H9 (cell line): ENCODE measurements around the gene ARVCF. TPM values are rescaled to one million over a fixed set of nuclear protein-coding genes. Genes with fewer than 3 reads are reported as not detected.

ENCODE experiments used
- DNase-seq: peaks from one replicate; pipeline ENCODE4 v3.0.0-alpha.2; 2017
- H2AFZ ChIP-seq: one replicate; pipeline ENCODE4 v1.6.1; 2013; ENCODE audit warnings: mild to moderate bottlenecking, low read length, control low read depth, moderate library complexity
- H2AK5ac ChIP-seq: 2 replicates; pipeline ENCODE4 v1.6.1; 2013; ENCODE audit warnings: low read length, control low read depth, mixed read lengths; ENCODE audit not compliant: insufficient read length
- H2BK120ac ChIP-seq: one replicate; pipeline ENCODE4 v1.6.1; 2013; ENCODE audit warnings: low read depth, mild to moderate bottlenecking, low read length, control low read depth, inconsistent platforms; ENCODE audit not compliant: poor library complexity, severe bottlenecking
- H2BK12ac ChIP-seq: 2 replicates; pipeline ENCODE4 v1.6.1; 2013; ENCODE audit warnings: low read length, control low read depth, mixed read lengths, low read depth; ENCODE audit not compliant: insufficient read length
- H2BK15ac ChIP-seq: 2 replicates; pipeline ENCODE4 v1.6.1; 2013; ENCODE audit warnings: low read depth, low read length, control low read depth
- H2BK20ac ChIP-seq: one replicate; pipeline ENCODE4 v1.6.1; 2013; ENCODE audit warnings: low read depth, mild to moderate bottlenecking, low read length, control low read depth, inconsistent platforms; ENCODE audit not compliant: poor library complexity, severe bottlenecking
- H2BK5ac ChIP-seq: 2 replicates; pipeline ENCODE4 v1.6.1; 2013; ENCODE audit warnings: low read length, control low read depth, mixed read lengths; ENCODE audit not compliant: insufficient read length
- H3K14ac ChIP-seq: 2 replicates; pipeline ENCODE4 v1.6.1; 2013; ENCODE audit warnings: low read length, control low read depth; ENCODE audit not compliant: insufficient read depth
- H3K18ac ChIP-seq: 2 replicates; pipeline ENCODE4 v1.6.1; 2013; ENCODE audit warnings: low read depth, mild to moderate bottlenecking, mixed read lengths, low read length, control low read depth; ENCODE audit not compliant: insufficient read length
- H3K23ac ChIP-seq: 2 replicates; pipeline ENCODE4 v1.6.1; 2013; ENCODE audit warnings: low read length, control low read depth, mixed read lengths, low read depth; ENCODE audit not compliant: insufficient read length
- H3K23me2 ChIP-seq: 2 replicates; pipeline ENCODE4 v1.6.1; 2013; ENCODE audit warnings: low read depth, mild to moderate bottlenecking, mixed read lengths, low read length, control low read depth; ENCODE audit not compliant: insufficient read length, poor library complexity, severe bottlenecking
- H3K27ac ChIP-seq: 2 replicates; pipeline ENCODE4 v1.5.1; 2013; ENCODE audit warnings: low read length, control low read depth, mixed read lengths, low read depth; ENCODE audit not compliant: insufficient read length
- H3K27me3 ChIP-seq: 2 replicates; pipeline ENCODE4 v1.6.1; 2013; ENCODE audit warnings: low read length, control low read depth, inconsistent platforms; ENCODE audit not compliant: insufficient read depth
- H3K4ac ChIP-seq: 2 replicates; pipeline ENCODE4 v1.6.1; 2013; ENCODE audit warnings: low read depth, mild to moderate bottlenecking, control low read depth, inconsistent platforms, low read length, moderate library complexity
- H3K4me1 ChIP-seq: 2 replicates; pipeline ENCODE4 v1.6.1; 2013; ENCODE audit warnings: low read length, control low read depth, inconsistent platforms; ENCODE audit not compliant: insufficient read depth
- H3K4me2 ChIP-seq: 2 replicates; pipeline ENCODE4 v1.6.1; 2013; ENCODE audit warnings: low read length, control low read depth, mixed read lengths; ENCODE audit not compliant: insufficient read length, insufficient read depth
- H3K56ac ChIP-seq: 2 replicates; pipeline ENCODE4 v1.6.1; 2013; ENCODE audit warnings: low read depth, mild to moderate bottlenecking, mixed read lengths, low read length, control low read depth; ENCODE audit not compliant: insufficient read length
- H3K79me1 ChIP-seq: 2 replicates; pipeline ENCODE4 v1.6.1; 2013; ENCODE audit warnings: low read depth, mild to moderate bottlenecking, moderate library complexity, low read length, control low read depth, inconsistent platforms; ENCODE audit not compliant: insufficient read depth, poor library complexity, severe bottlenecking
- H3K79me2 ChIP-seq: 2 replicates; pipeline ENCODE4 v1.6.1; 2013; ENCODE audit warnings: low read length, control low read depth, inconsistent platforms; ENCODE audit not compliant: insufficient read depth
- H3K9ac ChIP-seq: 2 replicates; pipeline ENCODE4 v1.6.1; 2013; ENCODE audit warnings: low read length, control low read depth, mixed read lengths; ENCODE audit not compliant: insufficient read length; ENCODE audit errors: extremely low read depth
- H3K9me3 ChIP-seq: one replicate; pipeline ENCODE4 v1.6.1; 2013; ENCODE audit warnings: low read depth, low read length, inconsistent platforms; ENCODE audit not compliant: control insufficient read depth
- H3T11ph ChIP-seq: one replicate; pipeline ENCODE4 v1.6.1; 2013; ENCODE audit warnings: mild to moderate bottlenecking, low read length, control low read depth, inconsistent platforms
- H4K20me1 ChIP-seq: one replicate; pipeline ENCODE4 v1.6.1; 2013; ENCODE audit not compliant: control insufficient read depth, insufficient read length, insufficient read depth
- H4K5ac ChIP-seq: 2 replicates; pipeline ENCODE4 v1.6.1; 2013; ENCODE audit warnings: low read depth, mild to moderate bottlenecking, mixed read lengths, low read length, control low read depth; ENCODE audit not compliant: insufficient read length
- H4K8ac ChIP-seq: replicated peaks from 2 replicates; pipeline ENCODE4 v1.6.1; 2013; ENCODE audit warnings: low read length, control low read depth, mixed read lengths, low read depth; ENCODE audit not compliant: insufficient read length
- H4K91ac ChIP-seq: 2 replicates; pipeline ENCODE4 v1.6.1; 2013; ENCODE audit warnings: low read depth, mild to moderate bottlenecking, moderate library complexity, mixed read lengths, low read length, control low read depth; ENCODE audit not compliant: insufficient read length
- H3K27ac Mint-ChIP-seq, 3 experiments: 2 replicates in 2 of 3; 3 replicates in 1 of 3; pipeline ENCODE4 v1.8.0; 2020 to 2021; ENCODE audit warnings: mixed read lengths in 3 of 3, mild to moderate bottlenecking in 1 of 3, moderate library complexity in 1 of 3
- H3K27me3 Mint-ChIP-seq: 2 replicates; pipeline ENCODE4 v1.8.0; 2021; ENCODE audit warnings: low read depth, mild to moderate bottlenecking, moderate library complexity, mixed read lengths
- H3K36me3 Mint-ChIP-seq, 3 experiments: 2 replicates in 2 of 3; 3 replicates in 1 of 3; pipeline ENCODE4 v1.8.0; 2020 to 2021; ENCODE audit warnings: low read depth in 3 of 3, mixed read lengths in 3 of 3; ENCODE audit not compliant: insufficient read depth in 1 of 3
- H3K4me1 Mint-ChIP-seq, 2 experiments: 2 replicates each; pipeline ENCODE4 v1.8.0; 2020; ENCODE audit warnings: mixed read lengths in 2 of 2
- H3K4me3 Mint-ChIP-seq, 2 experiments: 2 replicates in 1 of 2; 3 replicates in 1 of 2; pipeline ENCODE4 v1.8.0; 2020 to 2021; ENCODE audit warnings: mild to moderate bottlenecking in 2 of 2, mixed read lengths in 2 of 2, moderate library complexity in 1 of 2
- H3K9me3 Mint-ChIP-seq, 2 experiments: 2 replicates in 1 of 2; 3 replicates in 1 of 2; pipeline ENCODE4 v1.8.0; 2020; ENCODE audit warnings: mild to moderate bottlenecking in 2 of 2, mixed read lengths in 2 of 2, moderate library complexity in 1 of 2
- CTCF ChIP-seq: fragments of 200-600 bp; sonication (generic); conservative IDR thresholded peaks from 3 replicates; pipeline ENCODE4 v1.8.0; 2021; ENCODE audit warnings: antibody characterized with exemption, mild to moderate bottlenecking
- WGBS: extraction: QIAGEN DNeasy Blood & Tissue Kit; methylation state at CpG from one replicate; pipeline ENCODE4 v1.1.7; 2013; ENCODE audit warnings: missing lambda C conversion rate, low lambda C conversion rate, mixed read lengths; ENCODE audit not compliant: insufficient read length; ENCODE audit errors: extremely low coverage; 5-methylcytosine and 5-hydroxymethylcytosine counted together
- total RNA-seq: library from RNA; stranded (reverse); gene quantifications from 2 replicates; pipeline ENCODE4 v1.2.1, GENCODE V29; 2021

ARVCF gene
- total RNA-seq, 1 experiment from 2014 or later = 40.7 TPM

GRCh38 chr22:19995611-19996339, 20.8 kb downstream of the ARVCF start:
- Mint-ChIP-seq H3K4me1 (peaks cover 21 to 29% of the 10 kb centered on the region in 2 experiments), H3K27me3 (no peaks in the 10 kb centered on the region; the same call in 1 of the 2 replicates), H3K36me3 (no peaks in the 10 kb centered on the region), H3K9me3 (no peaks in the 10 kb centered on the region; a peak in 1 of 5 replicates), H3K27ac (no peak overlapping the region), H3K4me3 (no peak overlapping the region)
- Histone ChIP-seq H3K9me3 (no peaks in the 10 kb centered on the region), H3K56ac (no peak overlapping the region), H3K27ac (no peak overlapping the region), H3K27me3 (no peaks in the 10 kb centered on the region), H3K4ac (no peak overlapping the region), H2AK5ac (no peak overlapping the region), H3K9ac (no peak overlapping the region), H4K5ac (no peak overlapping the region), H2BK120ac (no peak overlapping the region), H4K20me1 (no peaks in the 10 kb centered on the region), H3K79me2 (no peaks in the 10 kb centered on the region), H3K4me1 (peaks cover 6% of the 10 kb centered on the region; the same call in 1 of the 2 replicates), H3T11ph (no peak overlapping the region), H3K4me2 (no peak overlapping the region), H3K23ac (no peak overlapping the region), H2BK5ac (no peak overlapping the region), H4K91ac (no peak overlapping the region), H3K23me2 (no peaks in the 10 kb centered on the region), H2AFZ (no peak overlapping the region), H2BK12ac (no peak overlapping the region), H2BK15ac (no peak overlapping the region), H2BK20ac (no peak overlapping the region), H3K79me1 (no peaks in the 10 kb centered on the region), H3K18ac (no peak overlapping the region), H4K8ac (no peak overlapping the region), H3K14ac (no peak overlapping the region)
- no CpG with 5 or more reads among the region's 18 CpGs for WGBS
- no peak for TF ChIP-seq CTCF
- no peak for DNase-seq
